ENCODE measurements around the gene CYFIP1.

The CYFIP1 gene

GRCh38 chr15:22908830-22909229 lies 71.3 kb downstream of the CYFIP1 start:
- no peak overlapping the region for H3K4me3 ChIP-seq (ENCODE audit: low read depth, low read length)
- TF ChIP-seq CTCF (IDR thresholded peaks at IDR 0.05; ENCODE audit: borderline replicate concordance, insufficient read depth, low read depth, low read length) = no peak

GRCh38 chr15:22907161-22907950 lies 72.8 kb downstream of the CYFIP1 start:
- H3K4me3 ChIP-seq (ENCODE audit: low read depth, low read length) = no peak overlapping the region
- TF ChIP-seq CTCF (IDR thresholded peaks at IDR 0.05; ENCODE audit: borderline replicate concordance, insufficient read depth, low read depth, low read length) = no peak

GRCh38 chr15:22904736-22905135 lies 75.4 kb downstream of the CYFIP1 start:
- TF ChIP-seq CTCF (IDR thresholded peaks at IDR 0.05; ENCODE audit: borderline replicate concordance, insufficient read depth, low read depth, low read length) = no peak
- no peak overlapping the region for H3K4me3 ChIP-seq (ENCODE audit: low read depth, low read length)

GRCh38 chr15:22903961-22904534 lies 76.1 kb downstream of the CYFIP1 start:
- TF ChIP-seq CTCF (IDR thresholded peaks at IDR 0.05; ENCODE audit: borderline replicate concordance, insufficient read depth, low read depth, low read length) = no peak
- no peak overlapping the region for H3K4me3 ChIP-seq (ENCODE audit: low read depth, low read length)

GRCh38 chr15:22903427-22903826 lies 76.7 kb downstream of the CYFIP1 start:
- no peak for TF ChIP-seq CTCF (IDR thresholded peaks at IDR 0.05; ENCODE audit: borderline replicate concordance, insufficient read depth, low read depth, low read length)

GRCh38 chr15:22902981-22903380 lies 77.2 kb downstream of the CYFIP1 start:
- H3K4me3 ChIP-seq (ENCODE audit: low read depth, low read length) = no peak overlapping the region
- no peak for TF ChIP-seq CTCF (IDR thresholded peaks at IDR 0.05; ENCODE audit: borderline replicate concordance, insufficient read depth, low read depth, low read length)

More at GRCh38 chr15:22903427-22903826, 76.7 kb downstream of the CYFIP1 start:
- no peak overlapping the region for H3K4me3 ChIP-seq (ENCODE audit: low read depth, low read length)

- TF ChIP-seq CTCF (IDR thresholded peaks at IDR 0.05; ENCODE audit: borderline replicate concordance, insufficient read depth, low read depth, low read length) = no peak
- no peak overlapping the region for H3K4me3 ChIP-seq (ENCODE audit: low read depth, low read length)
These were observed 77.6 kb downstream of the CYFIP1 start for GRCh38 chr15:22902578-22902977.
